Measurements from ENCODE around the gene SNX5. TPM values are rescaled to one million over a fixed set of nuclear protein-coding genes. Genes with fewer than 3 reads are reported as not detected.
"Not testable (repeated sequence)": the region's sequence is repeated elsewhere in the genome, so short reads cannot be mapped to it uniquely, and the experiment has no call there.

Gene SNX5
- polyA plus RNA-seq, 3 donors, result 209 to 251 (median 235) TPM

DNA sequence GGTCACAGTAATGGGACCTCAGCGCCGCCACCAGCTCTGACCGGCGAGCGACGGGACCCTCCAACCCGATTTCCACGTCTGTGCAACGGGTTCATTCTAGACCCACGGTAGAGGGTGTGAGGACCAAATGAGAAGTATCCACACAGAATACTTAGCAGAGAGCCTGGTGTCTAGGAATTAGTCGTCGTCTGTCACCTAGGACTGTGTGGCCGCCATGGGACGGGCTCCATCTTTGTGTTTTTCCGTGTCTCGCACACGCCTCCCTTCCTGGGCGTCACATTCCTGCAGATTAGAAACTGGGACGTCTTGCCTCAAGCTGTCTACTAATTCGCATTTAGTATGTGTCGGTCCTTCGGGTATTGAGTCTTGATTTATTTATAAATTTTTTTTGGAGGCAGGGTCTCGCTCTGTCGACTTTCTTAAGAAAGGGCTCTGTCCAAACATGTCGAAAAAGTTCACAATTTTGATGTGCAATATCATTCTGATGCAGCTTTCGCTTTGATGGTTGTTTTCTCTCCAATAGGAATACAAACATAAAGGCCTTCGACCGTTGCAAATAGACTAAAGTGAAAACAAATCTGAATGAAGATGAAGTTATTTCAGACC, 787 bp upstream of the SNX5 start:
- no peak for DNase-seq (ENCODE audit: extremely low read depth in 1 of 11, low read depth in 9 of 11, low spot score in 4 of 11)

- no peak for DNase-seq (ENCODE audit: extremely low read depth in 1 of 11, low read depth in 9 of 11, low spot score in 4 of 11)
These were observed 851 bp downstream of the SNX5 start for GRCh38 chr20:17967521-17968365.

- DNase-seq (ENCODE audit: extremely low read depth in 1 of 11, low read depth in 9 of 11, low spot score in 4 of 11), result no peak
These were observed 1.9 kb downstream of the SNX5 start for GRCh38 chr20:17966432-17967310.

DNA sequence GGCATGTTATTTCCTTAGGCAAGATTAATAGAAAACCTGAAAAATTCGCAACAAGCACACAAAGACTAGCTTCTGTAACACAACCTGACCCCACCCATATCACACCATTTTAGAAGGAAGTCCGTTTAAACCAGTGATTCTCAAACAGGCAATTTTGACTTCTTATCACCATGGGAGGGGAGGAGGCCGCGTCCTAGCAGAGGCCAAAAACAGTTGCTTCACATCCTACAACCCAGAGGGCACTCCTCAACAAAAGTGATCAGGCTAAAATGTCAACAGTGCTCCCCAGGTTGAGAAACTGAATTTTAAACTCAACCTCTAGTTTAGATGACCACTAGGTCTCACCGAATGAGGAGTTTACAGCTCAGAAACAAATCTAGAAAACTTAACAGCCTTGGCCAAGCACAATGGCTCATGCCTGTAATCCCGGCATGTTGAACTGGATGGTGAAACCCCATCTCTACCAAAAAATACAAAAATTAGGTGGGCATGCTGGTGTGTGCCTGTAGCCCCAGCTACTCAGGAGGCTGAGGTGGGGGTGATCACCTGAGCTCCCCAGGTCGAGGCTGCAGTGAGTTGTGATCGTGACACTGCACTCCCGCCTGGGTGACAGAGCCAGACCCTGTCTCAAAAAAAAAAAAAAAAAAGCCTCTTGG, 3.4 kb downstream of the SNX5 start:
- DNase-seq (ENCODE audit: extremely low read depth in 1 of 11, low read depth in 9 of 11, low spot score in 4 of 11), result no peak

- no peak for DNase-seq (ENCODE audit: extremely low read depth in 1 of 11, low read depth in 9 of 11, low spot score in 4 of 11)
These were observed 4.0 kb downstream of the SNX5 start for GRCh38 chr20:17964632-17965031.

DNA sequence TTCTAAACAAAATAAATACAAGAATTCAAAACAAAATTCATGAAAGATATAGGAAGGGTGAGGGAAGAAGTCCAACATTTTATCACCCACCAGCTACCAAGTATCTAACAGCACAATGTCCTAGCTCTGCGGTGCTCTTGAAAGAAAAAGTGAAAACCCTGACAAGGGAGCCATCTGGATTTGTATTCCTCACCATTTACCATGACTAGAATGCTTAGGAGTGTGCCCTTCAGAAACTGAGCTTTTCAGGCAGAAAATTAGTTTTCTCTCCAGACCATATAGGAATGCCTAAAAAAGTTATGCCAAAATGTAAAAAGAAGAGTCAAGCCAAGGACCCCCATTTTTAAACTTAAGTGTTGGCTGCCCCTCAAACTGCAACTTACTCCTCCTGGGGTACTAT, 4.5 kb downstream of the SNX5 start:
- DNase-seq (ENCODE audit: extremely low read depth in 1 of 11, low read depth in 9 of 11, low spot score in 4 of 11), result no peak

GRCh38 chr20:17963114-17963897, 5.3 kb downstream of the SNX5 start:
- no peak for DNase-seq (ENCODE audit: extremely low read depth in 1 of 11, low read depth in 9 of 11, low spot score in 4 of 11)

- no peak for DNase-seq (ENCODE audit: extremely low read depth in 1 of 11, low read depth in 9 of 11, low spot score in 4 of 11)
These were observed 7.0 kb downstream of the SNX5 start for GRCh38 chr20:17961587-17961940.

GRCh38 chr20:17960927-17961586, 7.5 kb downstream of the SNX5 start:
- no peak for DNase-seq (ENCODE audit: extremely low read depth in 1 of 11, low read depth in 9 of 11, low spot score in 4 of 11)

DNA sequence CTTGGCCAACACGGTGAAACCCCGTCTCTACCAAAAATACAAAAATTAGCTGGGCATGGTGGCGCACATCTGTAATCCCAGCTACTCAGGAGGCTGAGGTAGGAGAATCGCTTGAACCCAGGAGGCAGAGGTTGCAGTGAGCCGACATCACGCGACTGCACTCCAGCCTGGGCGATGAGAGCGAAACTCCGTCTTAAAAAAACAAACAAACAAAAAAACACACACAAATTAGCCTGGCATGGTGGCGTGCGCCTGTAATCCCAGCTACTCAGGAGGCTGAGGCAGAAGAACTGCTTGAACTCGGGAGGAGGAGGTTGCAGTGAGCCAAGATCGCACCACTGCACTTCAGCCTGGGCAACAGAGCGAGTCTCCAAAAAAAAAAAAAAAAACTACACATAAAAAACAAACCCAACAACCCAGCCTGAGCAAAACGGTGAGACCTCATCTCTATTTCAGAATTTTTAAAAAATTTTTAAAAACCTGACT, 8.2 kb downstream of the SNX5 start:
- DNase-seq (ENCODE audit: extremely low read depth in 1 of 11, low read depth in 9 of 11, low spot score in 4 of 11), result not testable (repeated sequence)

DNA sequence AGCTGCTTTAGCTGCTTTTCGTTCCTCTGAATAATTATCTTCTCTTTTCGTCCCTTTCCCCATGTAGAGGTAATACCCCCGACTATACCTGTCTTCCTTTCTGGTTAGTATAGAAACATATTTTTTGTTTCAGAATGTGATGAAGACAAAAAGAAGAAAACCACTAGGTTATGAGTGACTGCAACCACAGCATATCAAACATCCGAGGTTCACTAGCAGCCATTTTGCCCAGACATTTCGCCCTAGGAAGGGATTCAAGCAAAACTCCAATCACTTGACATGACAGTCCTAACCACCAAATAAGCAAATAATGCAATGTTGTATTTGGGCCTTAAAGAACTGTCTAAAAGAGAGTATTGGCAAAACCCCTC, 9.4 kb downstream of the SNX5 start:
- no peak for DNase-seq (ENCODE audit: extremely low read depth in 1 of 11, low read depth in 9 of 11, low spot score in 4 of 11)

- DNase-seq (ENCODE audit: extremely low read depth in 1 of 11, low read depth in 9 of 11, low spot score in 4 of 11), result no peak
These were observed 10.0 kb downstream of the SNX5 start for GRCh38 chr20:17958373-17959256.

DNA sequence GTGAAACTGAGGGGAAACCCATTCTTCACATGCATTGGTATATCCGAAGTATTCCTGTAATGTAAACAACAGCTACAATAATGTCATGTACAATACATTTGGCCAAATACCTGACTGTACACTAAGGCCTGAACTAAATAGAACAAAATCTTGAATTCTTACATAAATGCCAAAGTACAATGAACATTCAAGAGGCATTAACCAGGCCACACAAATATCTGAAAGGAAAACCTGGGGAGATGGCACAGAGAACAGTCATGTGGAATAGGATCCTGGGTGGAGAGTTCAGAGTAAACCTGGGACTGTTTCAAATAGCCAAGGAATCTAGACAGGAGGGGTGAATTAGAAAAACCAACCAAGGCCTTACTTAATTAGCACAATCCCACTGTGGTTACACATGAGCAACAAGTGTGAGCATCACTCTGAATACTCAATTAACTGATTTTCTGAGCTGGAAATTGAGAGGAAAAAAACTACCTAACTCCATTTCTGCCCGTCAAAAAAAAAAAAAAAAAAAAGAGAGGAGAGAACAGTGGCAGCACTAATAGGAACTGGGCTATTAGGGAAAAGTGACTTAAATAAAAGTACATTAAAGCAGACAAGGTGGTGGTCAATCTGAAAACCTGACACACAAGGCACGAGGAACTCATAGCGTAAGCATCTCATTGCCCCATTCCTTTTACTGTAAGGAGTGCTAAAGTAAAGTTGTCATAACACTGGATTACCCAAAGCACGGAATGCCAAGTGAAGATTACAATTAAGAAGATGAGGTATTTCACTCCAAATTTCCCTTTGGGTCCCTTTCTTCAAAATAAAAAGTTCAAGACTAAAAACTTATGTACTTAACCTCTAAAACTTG, 10.9 kb downstream of the SNX5 start:
- no peak for DNase-seq (ENCODE audit: extremely low read depth in 1 of 11, low read depth in 9 of 11, low spot score in 4 of 11)

DNA sequence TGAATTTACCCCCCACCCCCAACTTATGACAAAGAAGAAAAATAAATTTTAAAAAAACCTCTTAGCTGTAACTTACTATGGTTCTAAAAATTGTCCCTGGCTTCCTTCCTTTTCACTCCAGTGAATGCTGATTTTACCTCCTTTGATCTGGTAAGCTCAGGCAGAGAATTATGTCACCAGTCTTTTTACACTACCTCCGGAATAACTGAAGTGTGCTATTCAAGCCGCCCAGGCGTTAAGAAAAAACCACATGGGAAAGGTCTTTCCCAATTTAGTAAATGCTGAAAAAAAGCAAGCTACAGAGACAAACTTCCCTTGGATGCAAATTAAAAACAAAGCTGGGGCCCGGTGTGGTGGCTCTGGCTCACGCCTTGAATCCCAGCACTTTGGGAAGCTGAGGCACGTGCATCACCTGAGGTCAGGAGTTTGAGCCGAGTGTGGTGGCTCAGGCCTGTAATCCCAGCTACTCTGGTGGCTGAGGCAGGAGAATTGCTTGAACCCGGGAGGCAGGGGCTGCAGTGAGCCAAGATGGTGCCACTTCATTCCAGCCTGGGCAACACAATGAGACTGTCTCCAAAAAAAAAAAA, 12.4 kb downstream of the SNX5 start:
- DNase-seq (ENCODE audit: extremely low read depth in 1 of 11, low read depth in 9 of 11, low spot score in 4 of 11), result no peak

- DNase-seq (ENCODE audit: extremely low read depth in 1 of 11, low read depth in 9 of 11, low spot score in 4 of 11), result no peak
These were observed 13.3 kb downstream of the SNX5 start for GRCh38 chr20:17955302-17955701.

- DNase-seq (ENCODE audit: extremely low read depth in 1 of 11, low read depth in 9 of 11, low spot score in 4 of 11), result no peak
These were observed 14.7 kb downstream of the SNX5 start for GRCh38 chr20:17953935-17954334.
